Ovary (tissue), 3 donors: Measurements from ENCODE around the gene ROS1.

Experiments used
- CTCF ChIP-seq, 3 donors: fragments of 450-650 bp in 2 of 3; fragments of 200-600 bp in 1 of 3; IDR thresholded peaks; one replicate each; pipeline versions ENCODE4 v1.5.1 to v1.8.0; 2016 to 2022; ENCODE audit warnings: antibody characterized with exemption in 3 of 3, mild to moderate bottlenecking in 1 of 3
- EP300 ChIP-seq: sonication (generic); formaldehyde crosslinking; IDR thresholded peaks from one replicate; pipeline ENCODE4 v1.6.1; 2017; ENCODE audit warnings: antibody characterized with exemption
- POLR2A ChIP-seq: fragments of 450-650 bp; IDR thresholded peaks from one replicate; pipeline ENCODE4 v1.6.1; 2017; ENCODE audit warnings: antibody characterized with exemption, mild to moderate bottlenecking, moderate library complexity
- donor health status: DM: no; HTN: no; CAD: no.

DNA sequence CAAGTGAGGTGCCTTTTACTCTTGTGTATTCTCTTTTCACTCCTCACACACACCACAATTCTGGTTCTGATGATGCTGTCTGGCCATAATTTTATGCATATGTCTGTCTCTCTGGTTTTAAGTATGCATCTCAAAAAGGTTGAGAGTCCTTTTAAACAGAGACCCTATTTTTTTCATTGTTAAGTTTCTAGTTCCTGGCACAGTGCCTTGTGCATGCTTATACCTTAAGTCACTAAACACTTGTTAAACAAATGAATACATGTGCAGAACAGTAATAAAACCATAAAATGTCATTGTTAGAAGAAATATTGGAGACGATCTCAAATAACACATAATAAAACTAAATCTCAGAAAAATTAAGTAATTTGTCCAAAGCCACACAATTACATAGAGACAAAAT is 7.9 kb downstream of the ROS1 start:
- no peak for TF ChIP-seq CTCF (IDR thresholded peaks at IDR 0.05)
- TF ChIP-seq POLR2A = no peak
- no peak for TF ChIP-seq EP300
